SK-N-SH treated with all-trans-retinoic acid at 6 μM for 48 hours (cell line): ENCODE data around the gene SUPT4H1.
"Not testable (repeated sequence)": the region's sequence is repeated elsewhere in the genome, so short reads cannot be mapped to it uniquely, and the experiment has no call there.

Source experiments
- ATAC-seq: fragments of 200-7000 bp; cut with Tn5 transposase; 3 replicates; pipeline ENCODE4 v1.9.1; 2020; ENCODE audit warnings: mild to moderate bottlenecking, moderate library complexity
- CREB5 ChIP-seq: fragments of 250-450 bp; sonication (Bioruptor Pico); IDR thresholded peaks from 2 replicates; pipeline ENCODE4 v1.5.1; 2020; ENCODE audit warnings: low read depth, mild to moderate bottlenecking, moderate library complexity
- GLIS3 ChIP-seq: fragments of 250-450 bp; sonication (Bioruptor Pico); IDR thresholded peaks from 2 replicates; pipeline ENCODE4 v1.5.0; 2020; ENCODE audit warnings: mild to moderate bottlenecking, moderate library complexity
- OSR1 ChIP-seq: fragments of 250-450 bp; sonication (Bioruptor Pico); IDR thresholded peaks from 2 replicates; pipeline ENCODE4 v1.8.0; 2022; ENCODE audit warnings: moderate library complexity, mild to moderate bottlenecking, inconsistent platforms
- PATZ1 ChIP-seq: fragments of 250-450 bp; sonication (Bioruptor Pico); IDR thresholded peaks from 2 replicates; pipeline ENCODE4 v1.8.0; 2020; ENCODE audit warnings: mild to moderate bottlenecking, moderate library complexity, borderline replicate concordance
- POU6F1 ChIP-seq: fragments of 250-450 bp; sonication (Bioruptor Pico); IDR thresholded peaks from 2 replicates; pipeline ENCODE4 v1.8.0; 2021; ENCODE audit warnings: low read depth, mild to moderate bottlenecking, moderate library complexity, borderline replicate concordance
- SNAI2 ChIP-seq: fragments of 250-450 bp; sonication (Bioruptor Pico); IDR thresholded peaks from 2 replicates; pipeline ENCODE4 v1.5.0; 2020; ENCODE audit warnings: mild to moderate bottlenecking, moderate library complexity
- TCF4 ChIP-seq: fragments of 250-450 bp; sonication (Bioruptor Pico); IDR thresholded peaks from 2 replicates; pipeline ENCODE4 v1.8.0; 2021; ENCODE audit warnings: mild to moderate bottlenecking, moderate library complexity, borderline replicate concordance
- TOX ChIP-seq: fragments of 250-450 bp; sonication (Bioruptor Pico); IDR thresholded peaks from 2 replicates; pipeline ENCODE4 v1.8.0; 2021; ENCODE audit warnings: mild to moderate bottlenecking, moderate library complexity, borderline replicate concordance
- ZFP3 ChIP-seq: fragments of 250-450 bp; sonication (Bioruptor Pico); IDR thresholded peaks from 2 replicates; pipeline ENCODE4 v1.5.0; 2020; ENCODE audit warnings: mild to moderate bottlenecking, moderate library complexity
- ZFP30 ChIP-seq: fragments of 450-650 bp; formaldehyde crosslinking; IDR thresholded peaks from 2 replicates; pipeline ENCODE4 v1.5.0; 2022; ENCODE audit warnings: mild to moderate bottlenecking, moderate library complexity
- ZNF70 ChIP-seq: fragments of 450-650 bp; formaldehyde crosslinking; IDR thresholded peaks from 2 replicates; pipeline ENCODE4 v1.5.0; 2020; ENCODE audit warnings: mild to moderate bottlenecking, moderate library complexity
- ZNF8 ChIP-seq: fragments of 450-650 bp; formaldehyde crosslinking; IDR thresholded peaks from 2 replicates; pipeline ENCODE4 v1.5.0; 2020; ENCODE audit warnings: mild to moderate bottlenecking, moderate library complexity

SUPT4H1 gene

GRCh38 chr17:58344047-58344790 lies 7.8 kb downstream of the SUPT4H1 start:
- peak; percentile 23 for ATAC-seq
- TF ChIP-seq TOX (no peak), ZFP30 (0 out of 2 replicates have a peak, but pooled peaks have one; percentile 13)

GRCh38 chr17:58343131-58343530 lies 8.9 kb downstream of the SUPT4H1 start:
- ATAC-seq, result no peak
- TF ChIP-seq TCF4 (CRISPR knock-in tag) (no peak), CREB5 (no peak), PATZ1 (no peak)
- TF ChIP-seq, all 23 proteins: peak for 0

GRCh38 chr17:58341861-58342475 lies 10.0 kb downstream of the SUPT4H1 start:
- ATAC-seq, result no peak; the same call in 2 of the 3 replicates
- no peak for TF ChIP-seq SNAI2 (CRISPR knock-in tag)
- TF ChIP-seq ZNF70, result no peak
- no peak for TF ChIP-seq CREB5

GRCh38 chr17:58341136-58341860 lies 10.7 kb downstream of the SUPT4H1 start:
- ATAC-seq, result not testable (repeated sequence)

GRCh38 chr17:58340405-58340876 lies 11.6 kb downstream of the SUPT4H1 start:
- ATAC-seq, result no peak
- no peak for TF ChIP-seq OSR1 (CRISPR knock-in tag)
- no peak for TF ChIP-seq CREB5
- TF ChIP-seq ZNF8, result no peak
- no peak for TF ChIP-seq ZFP30

- ATAC-seq, result no peak
- TF ChIP-seq POU6F1 (CRISPR knock-in tag), result no peak
- TF ChIP-seq PATZ1, result no peak
- no peak for TF ChIP-seq ZNF70
- TF ChIP-seq OSR1 (CRISPR knock-in tag), result no peak
- no peak for TF ChIP-seq ZFP30
- no peak for TF ChIP-seq ZFP3 (CRISPR knock-in tag)
- no peak for TF ChIP-seq SNAI2 (CRISPR knock-in tag)
- no peak for TF ChIP-seq GLIS3
- TF ChIP-seq TCF4 (CRISPR knock-in tag), result no peak
- no peak for TF ChIP-seq ZNF8
Measured at GRCh38 chr17:58339755-58340404, 12.1 kb downstream of the SUPT4H1 start.
